HG02943 (cell line): Measurements from ENCODE around the gene ZNF22.
"Not testable (repeated sequence)": the region's sequence is repeated elsewhere in the genome, so short reads cannot be mapped to it uniquely, and the experiment has no call there.

ENCODE experiments used
- ATAC-seq: cut with Tn5 transposase; IDR thresholded peaks from one replicate; pipeline ENCODE4 v1.9.1; 2021; ENCODE audit warnings: mild to moderate bottlenecking, low read depth, moderate library complexity; ENCODE audit not compliant: unreplicated experiment

Gene ZNF22

GRCh38 chr10:45004661-45005060 lies 3.9 kb downstream of the ZNF22 start:
- no peak for ATAC-seq

- ATAC-seq = no peak
Observed at GRCh38 chr10:45005284-45005683, 4.6 kb downstream of the ZNF22 start.

- ATAC-seq = no peak
Observed at GRCh38 chr10:45006276-45007030, 5.7 kb downstream of the ZNF22 start.

- ATAC-seq = peak; percentile 86
Observed at GRCh38 chr10:45008524-45009161, 7.9 kb downstream of the ZNF22 start.

GRCh38 chr10:45014557-45014956 lies 13.8 kb downstream of the ZNF22 start:
- not testable (repeated sequence) for ATAC-seq

GRCh38 chr10:45015590-45015989 lies 14.9 kb downstream of the ZNF22 start:
- ATAC-seq = no peak

GRCh38 chr10:45023426-45023825 lies 22.7 kb downstream of the ZNF22 start:
- no peak for ATAC-seq

- no peak for ATAC-seq
Observed at GRCh38 chr10:45034301-45034700, 33.6 kb downstream of the ZNF22 start.

- ATAC-seq = no peak
Observed at GRCh38 chr10:45035673-45036072, 35.0 kb downstream of the ZNF22 start.

- no peak for ATAC-seq
Observed at GRCh38 chr10:45040921-45041542, 40.3 kb downstream of the ZNF22 start.

GRCh38 chr10:45044290-45044689 lies 43.6 kb downstream of the ZNF22 start:
- ATAC-seq = no peak

GRCh38 chr10:45050551-45051235 lies 50.0 kb downstream of the ZNF22 start:
- no peak for ATAC-seq

- no peak for ATAC-seq
Observed at GRCh38 chr10:45052700-45053099, 52.0 kb downstream of the ZNF22 start.

- no peak for ATAC-seq
Observed at GRCh38 chr10:45053569-45054100, 52.9 kb downstream of the ZNF22 start.
